Upper lobe of left lung (tissue), 4 donors: ENCODE data around the gene PSTK.

Experiments used
- EP300 ChIP-seq, 4 donors: sonication (generic); formaldehyde crosslinking; IDR thresholded peaks; one replicate each; pipeline ENCODE4 v1.5.1; 2017; ENCODE audit warnings: antibody characterized with exemption in 4 of 4, control low read depth in 2 of 4
- TF ChIP-seq, protein P1 (sequence below), 6 experiments: fragments of 450-650 bp in 4 of 6; fragments of 200-600 bp in 2 of 6; sonication (generic) in 2 of 6; IDR thresholded peaks; one replicate each; pipeline ENCODE4 v1.5.1; 2016 to 2019; ENCODE audit warnings: antibody characterized with exemption in 6 of 6

DNA sequence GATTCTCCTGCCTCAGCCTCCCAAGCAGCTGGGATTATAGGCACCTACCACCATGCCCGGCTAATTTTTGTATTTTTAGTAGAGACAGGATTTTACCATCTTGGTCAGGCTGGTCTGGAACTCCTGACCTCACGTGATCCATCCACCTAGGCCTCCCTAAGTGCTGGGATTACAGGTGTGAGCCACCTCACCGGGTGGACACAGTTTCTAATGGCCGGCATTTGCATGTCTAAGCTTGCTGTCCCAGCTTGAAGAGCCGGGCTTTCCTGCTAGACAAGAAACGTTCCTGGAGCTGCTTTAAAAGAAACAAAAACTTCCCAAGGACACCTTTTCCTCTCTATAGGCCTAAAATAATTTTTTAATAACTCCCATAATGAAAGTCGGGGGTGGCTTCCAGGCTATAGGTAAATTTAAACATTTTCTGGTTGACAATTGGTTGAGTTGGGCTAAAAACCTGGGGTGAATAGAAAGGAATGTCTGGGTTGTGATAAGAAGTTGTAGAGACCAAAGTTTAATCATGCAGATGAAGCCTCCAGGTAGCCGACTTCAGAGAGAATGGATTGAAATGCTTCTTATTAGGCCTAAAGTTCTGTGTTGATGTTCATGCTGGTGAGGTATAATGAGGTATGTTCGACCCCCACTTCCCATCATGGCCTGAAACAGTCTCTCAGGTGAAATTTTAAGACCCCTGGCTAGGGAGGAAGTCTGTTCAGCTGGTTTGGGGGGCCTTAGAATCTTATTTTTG lies 37.4 kb downstream of the PSTK start:
- TF ChIP-seq, protein P1, sequence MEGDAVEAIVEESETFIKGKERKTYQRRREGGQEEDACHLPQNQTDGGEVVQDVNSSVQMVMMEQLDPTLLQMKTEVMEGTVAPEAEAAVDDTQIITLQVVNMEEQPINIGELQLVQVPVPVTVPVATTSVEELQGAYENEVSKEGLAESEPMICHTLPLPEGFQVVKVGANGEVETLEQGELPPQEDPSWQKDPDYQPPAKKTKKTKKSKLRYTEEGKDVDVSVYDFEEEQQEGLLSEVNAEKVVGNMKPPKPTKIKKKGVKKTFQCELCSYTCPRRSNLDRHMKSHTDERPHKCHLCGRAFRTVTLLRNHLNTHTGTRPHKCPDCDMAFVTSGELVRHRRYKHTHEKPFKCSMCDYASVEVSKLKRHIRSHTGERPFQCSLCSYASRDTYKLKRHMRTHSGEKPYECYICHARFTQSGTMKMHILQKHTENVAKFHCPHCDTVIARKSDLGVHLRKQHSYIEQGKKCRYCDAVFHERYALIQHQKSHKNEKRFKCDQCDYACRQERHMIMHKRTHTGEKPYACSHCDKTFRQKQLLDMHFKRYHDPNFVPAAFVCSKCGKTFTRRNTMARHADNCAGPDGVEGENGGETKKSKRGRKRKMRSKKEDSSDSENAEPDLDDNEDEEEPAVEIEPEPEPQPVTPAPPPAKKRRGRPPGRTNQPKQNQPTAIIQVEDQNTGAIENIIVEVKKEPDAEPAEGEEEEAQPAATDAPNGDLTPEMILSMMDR (IDR thresholded peaks at IDR 0.05): no peak
- TF ChIP-seq EP300 (IDR thresholded peaks at IDR 0.05): no peak
